ENCODE data around the gene MIEN1.
"Not testable (repeated sequence)": the region's sequence is repeated elsewhere in the genome, so short reads cannot be mapped to it uniquely, and the experiment has no call there.

Gene MIEN1

DNA sequence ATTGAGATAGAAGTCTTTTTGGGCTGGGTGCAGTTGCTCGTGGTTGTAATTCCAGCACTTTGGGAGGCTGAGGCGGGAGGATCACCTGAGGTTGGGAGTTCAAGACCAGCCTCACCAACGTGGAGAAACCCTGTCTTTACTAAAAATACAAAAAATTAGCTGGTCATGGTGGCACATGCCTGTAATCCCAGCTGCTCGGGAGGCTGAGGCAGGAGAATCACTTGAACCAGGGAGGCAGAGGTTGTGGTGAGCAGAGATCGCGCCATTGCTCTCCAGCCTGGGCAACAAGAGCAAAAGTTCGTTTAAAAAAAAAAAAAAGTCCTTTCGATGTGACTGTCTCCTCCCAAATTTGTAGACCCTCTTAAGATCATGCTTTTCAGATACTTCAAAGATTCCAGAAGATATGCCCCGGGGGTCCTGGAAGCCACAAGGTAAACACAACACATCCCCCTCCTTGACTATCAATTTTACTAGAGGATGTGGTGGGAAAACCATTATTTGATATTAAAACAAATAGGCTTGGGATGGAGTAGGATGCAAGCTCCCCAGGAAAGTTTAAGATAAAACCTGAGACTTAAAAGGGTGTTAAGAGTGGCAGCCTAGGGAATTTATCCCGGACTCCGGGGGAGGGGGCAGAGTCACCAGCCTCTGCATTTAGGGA lies 31.0 kb downstream of the MIEN1 start:
- not testable (repeated sequence) for DNase-seq (ENCODE audit: low read depth)

- DNase-seq (ENCODE audit: low read depth): no peak
Observed at GRCh38 chr17:39697961-39698360, 32.4 kb downstream of the MIEN1 start.

- DNase-seq (ENCODE audit: low read depth): no peak
Observed at GRCh38 chr17:39696731-39697130, 33.6 kb downstream of the MIEN1 start.

- DNase-seq (ENCODE audit: low read depth): no peak
Observed at GRCh38 chr17:39695089-39695474, 35.2 kb downstream of the MIEN1 start.

DNA sequence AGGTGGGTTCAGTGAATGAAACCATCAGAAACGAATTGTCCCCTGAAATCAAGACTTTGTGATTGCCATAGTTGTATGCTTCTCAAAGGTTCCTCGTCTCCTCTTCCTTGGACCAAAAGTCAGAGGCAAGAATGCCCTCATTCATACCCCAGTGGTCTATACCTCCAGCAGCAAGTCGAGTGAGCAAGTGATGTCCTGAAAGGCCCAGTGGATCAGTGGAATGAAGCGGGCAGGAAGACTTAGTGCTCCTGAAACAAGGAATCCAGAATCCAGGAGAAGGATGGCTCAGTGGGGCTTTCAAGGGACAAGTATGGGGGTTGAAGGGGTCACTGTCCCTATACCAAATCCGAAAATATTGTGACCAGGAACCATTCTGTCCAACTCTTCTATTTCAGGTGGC lies 35.7 kb downstream of the MIEN1 start:
- no peak for DNase-seq (ENCODE audit: low read depth)

DNA sequence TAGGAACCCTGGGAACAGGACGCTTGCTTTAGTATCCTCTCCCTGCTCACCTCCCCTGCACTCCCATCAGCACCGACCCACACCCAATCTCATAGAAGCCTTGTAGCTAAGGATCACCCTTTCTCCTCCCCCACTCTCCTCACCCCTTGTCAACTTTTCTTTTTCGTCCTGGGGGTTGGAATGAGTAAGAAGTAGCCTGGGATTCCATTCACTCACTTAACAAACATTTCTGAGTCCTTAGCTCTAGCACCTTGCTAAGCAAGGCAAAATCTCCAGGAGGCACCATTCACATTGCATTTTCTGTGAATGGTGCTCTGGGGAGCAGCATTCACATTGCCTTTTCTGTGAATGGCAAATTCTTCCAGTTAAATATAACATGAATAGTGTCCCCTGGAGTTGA lies 41.4 kb downstream of the MIEN1 start:
- DNase-seq (ENCODE audit: low read depth): no peak

GRCh38 chr17:39688475-39688835 lies 41.9 kb downstream of the MIEN1 start:
- DNase-seq (ENCODE audit: low read depth): no peak

GRCh38 chr17:39687546-39688474 lies 42.5 kb downstream of the MIEN1 start, which contains the start of gene PGAP3:
PGAP3 (minus strand) TSS chr17:39688057; CDS start chr17:39688014, 43 bp downstream.
- DNase-seq (ENCODE audit: low read depth): peak; percentile 89

GRCh38 chr17:39687101-39687545 lies 43.2 kb downstream of the MIEN1 start:
- DNase-seq (ENCODE audit: low read depth): no peak

DNA sequence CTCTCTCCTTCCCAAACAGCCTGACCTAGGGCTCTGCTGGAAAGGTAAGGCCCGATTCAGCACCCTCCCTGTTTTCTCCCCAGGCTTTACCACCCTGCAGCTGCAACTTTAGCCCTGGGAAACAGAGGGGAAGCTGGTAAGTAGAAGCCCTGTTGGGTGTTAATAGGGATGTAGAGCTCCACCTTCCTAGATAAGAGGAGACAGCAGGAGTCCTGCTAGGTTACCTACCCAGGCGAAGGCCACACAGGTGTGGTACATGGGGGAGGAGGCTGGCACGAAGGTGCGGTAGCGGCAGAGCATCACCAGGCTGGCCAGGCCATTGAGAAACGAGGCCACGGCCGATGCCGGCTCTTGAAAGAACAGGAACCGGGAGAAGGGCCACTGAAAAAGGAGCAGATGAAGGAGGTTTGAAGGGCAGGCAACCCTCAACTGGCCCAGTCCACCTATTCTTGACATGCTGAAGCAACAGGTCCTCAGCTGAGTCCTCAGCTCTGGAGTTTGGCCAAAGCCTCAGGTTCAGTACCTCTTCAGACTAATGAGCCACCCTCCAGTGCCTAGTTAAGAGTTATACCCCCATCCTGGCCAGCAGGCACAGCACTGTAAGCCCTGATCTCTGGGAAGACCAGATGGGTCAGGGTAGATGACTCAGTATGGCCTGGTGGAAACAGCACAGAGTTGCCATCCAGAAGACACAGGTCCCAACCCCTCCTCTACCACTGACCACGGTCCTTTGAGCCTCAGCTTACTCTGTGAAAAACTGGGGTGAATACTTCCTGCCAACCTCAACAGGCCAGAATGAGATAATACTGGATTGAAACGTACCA lies 45.8 kb downstream of the MIEN1 start:
- no peak for DNase-seq (ENCODE audit: low read depth)

DNA sequence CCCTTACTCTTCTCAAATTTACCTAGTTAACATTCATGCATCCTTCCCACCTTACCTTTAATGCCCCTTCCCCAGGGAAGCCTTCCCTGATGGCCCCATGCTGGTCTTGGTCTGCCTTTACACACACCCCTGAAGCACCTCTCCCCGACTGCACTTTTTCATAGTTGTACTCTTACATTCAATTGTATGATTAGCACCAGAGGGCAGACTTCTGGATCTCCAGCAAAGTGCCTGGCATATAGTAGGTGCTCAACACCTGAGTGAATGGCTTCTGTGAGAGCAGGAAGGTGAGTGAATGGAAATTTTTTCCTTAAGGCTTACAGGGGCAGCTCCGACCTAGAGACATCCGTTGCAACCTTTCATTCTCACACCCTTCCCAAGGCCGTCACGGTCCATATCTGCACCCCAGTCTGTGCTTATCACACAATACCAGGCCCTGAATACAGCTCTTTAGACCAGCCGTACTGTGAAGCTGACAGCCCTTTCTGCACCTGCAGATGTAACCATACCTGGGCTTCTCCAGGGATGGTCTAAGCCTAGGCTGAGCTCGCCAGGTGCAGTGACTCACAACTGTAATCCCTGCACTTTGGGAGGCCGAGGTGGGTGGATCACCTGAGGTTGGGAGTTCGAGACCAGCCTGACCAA lies 46.9 kb downstream of the MIEN1 start:
- no peak for DNase-seq (ENCODE audit: low read depth)

DNA sequence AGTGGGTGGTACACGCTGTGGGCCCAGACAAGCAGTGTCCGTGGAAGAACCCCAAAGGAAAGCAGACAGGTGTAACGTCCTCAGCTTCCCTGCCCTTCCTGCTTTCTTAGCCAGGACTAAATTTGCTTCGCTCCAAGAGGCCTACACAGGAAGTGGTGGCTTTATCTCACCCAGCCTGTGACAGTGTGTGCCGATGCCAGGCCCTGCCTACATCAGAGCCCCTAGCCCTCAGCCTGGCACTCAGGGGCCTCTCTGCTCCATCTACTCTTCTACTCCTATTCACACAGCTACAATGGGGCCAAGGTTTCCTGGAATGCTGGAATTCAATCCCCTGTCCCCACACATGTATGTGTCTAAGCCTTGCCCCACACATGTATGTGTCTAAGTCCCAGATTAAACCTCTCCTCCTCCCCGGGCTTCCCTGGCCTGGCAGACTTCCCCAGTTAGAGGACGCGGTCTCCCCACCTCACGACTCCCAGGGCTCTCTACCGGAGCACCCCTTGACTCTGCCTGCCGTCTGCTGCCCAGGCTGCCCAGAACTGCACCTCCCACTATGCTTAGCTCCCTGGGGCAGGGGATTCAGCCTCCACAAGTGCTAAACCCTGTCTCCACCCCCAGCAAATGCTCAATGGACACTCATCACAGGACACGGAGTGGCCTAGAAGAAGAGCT lies 50.7 kb downstream of the MIEN1 start:
- DNase-seq (ENCODE audit: low read depth): peak; percentile 62

All from CMK (cell line).